Astrocyte (in vitro differentiated cells and primary cell): Measurements from ENCODE around the gene ZDHHC12. TPM values are rescaled to one million over a fixed set of nuclear protein-coding genes. Genes with fewer than 3 reads are reported as not detected.
A peak's percentile ranks its signal among the peaks of the same experiment; 100 is the strongest.

Experiments used
- DNase-seq: peaks from one replicate; pipeline ENCODE4 v3.0.0-alpha.2; 2010; ENCODE audit warnings: low read depth
- FAIRE-seq: peaks from 2 replicates; lab custom pipeline; 2011; peaks lifted over from hg19 to GRCh38; lab: Jason Lieb, UNC
- H2AFZ ChIP-seq: 2 replicates; pipeline ENCODE4 v1.6.0; 2012; ENCODE audit warnings: low read depth, low read length, inconsistent platforms
- H3K27ac ChIP-seq: 2 replicates; pipeline ENCODE4 v1.5.1; 2011; ENCODE audit warnings: low read depth, low read length, inconsistent platforms
- H3K27me3 ChIP-seq: 2 replicates; pipeline ENCODE4 v1.6.0; 2011; ENCODE audit warnings: low read length, inconsistent platforms; ENCODE audit not compliant: insufficient read depth
- H3K36me3 ChIP-seq: 2 replicates; pipeline ENCODE4 v1.5.1; 2011; ENCODE audit warnings: low read length, inconsistent platforms; ENCODE audit not compliant: insufficient read depth
- H3K4me1 ChIP-seq: 2 replicates; pipeline ENCODE4 v1.5.1; 2011; ENCODE audit warnings: low read length, inconsistent platforms; ENCODE audit not compliant: insufficient read depth
- H3K4me2 ChIP-seq: 2 replicates; pipeline ENCODE4 v1.6.0; 2012; ENCODE audit warnings: low read length, inconsistent platforms
- H3K4me3 ChIP-seq: 2 replicates; pipeline ENCODE4 v1.5.1; 2011; ENCODE audit warnings: low read depth, mild to moderate bottlenecking, low read length, inconsistent platforms; ENCODE audit not compliant: insufficient read depth
- H3K79me2 ChIP-seq: 2 replicates; pipeline ENCODE4 v1.6.0; 2012; ENCODE audit warnings: mild to moderate bottlenecking, low read length, inconsistent platforms; ENCODE audit not compliant: insufficient read depth
- H3K9ac ChIP-seq: 2 replicates; pipeline ENCODE4 v1.6.0; 2012; ENCODE audit warnings: mild to moderate bottlenecking, low read length, inconsistent platforms
- H3K9me3 ChIP-seq: 2 replicates; pipeline ENCODE4 v1.5.1; 2012; ENCODE audit warnings: low read depth, mild to moderate bottlenecking, low read length, inconsistent platforms; ENCODE audit not compliant: insufficient read depth
- H4K20me1 ChIP-seq: 2 replicates; pipeline ENCODE4 v1.6.0; 2012; ENCODE audit warnings: low read length, inconsistent platforms; ENCODE audit not compliant: insufficient read depth
- H3K27ac Mint-ChIP-seq: one replicate; pipeline ENCODE4 v1.8.0; 2021; ENCODE audit warnings: mild to moderate bottlenecking, mixed read lengths; ENCODE audit not compliant: unreplicated experiment
- H3K27me3 Mint-ChIP-seq: one replicate; pipeline ENCODE4 v1.8.0; 2021; ENCODE audit warnings: low read depth, mixed read lengths; ENCODE audit not compliant: unreplicated experiment
- H3K36me3 Mint-ChIP-seq: one replicate; pipeline ENCODE4 v1.8.0; 2021; ENCODE audit warnings: low read depth, mixed read lengths; ENCODE audit not compliant: unreplicated experiment
- H3K4me1 Mint-ChIP-seq: one replicate; pipeline ENCODE4 v1.8.0; 2021; ENCODE audit warnings: low read depth, mixed read lengths; ENCODE audit not compliant: unreplicated experiment
- H3K4me3 Mint-ChIP-seq: one replicate; pipeline ENCODE4 v1.8.0; 2021; ENCODE audit warnings: mild to moderate bottlenecking, moderate library complexity, mixed read lengths; ENCODE audit not compliant: unreplicated experiment
- H3K9me3 Mint-ChIP-seq: one replicate; pipeline ENCODE4 v1.8.0; 2021; ENCODE audit warnings: mild to moderate bottlenecking, mixed read lengths; ENCODE audit not compliant: unreplicated experiment
- CTCF ChIP-seq: IDR thresholded peaks from 2 replicates; pipeline ENCODE4 v1.5.1; 2011; ENCODE audit warnings: low read depth, mild to moderate bottlenecking, inconsistent platforms, low read length, moderate library complexity; ENCODE audit not compliant: insufficient read depth
- EZH2 ChIP-seq: IDR thresholded peaks from 2 replicates; pipeline ENCODE4 v1.6.1; 2012; ENCODE audit warnings: mild to moderate bottlenecking, low read length, inconsistent platforms; ENCODE audit not compliant: insufficient read depth
- total RNA-seq: library from RNA; stranded (reverse); gene quantifications from 2 replicates; pipeline ENCODE4 v1.2.1, GENCODE V29; 2021

The ZDHHC12 gene
- total RNA-seq, 1 donor from 2014 or later: 23.7 TPM

GRCh38 chr9:128703616-128704355 is 20.1 kb downstream of the ZDHHC12 start:
- Histone ChIP-seq H3K36me3 (no peaks in the 10 kb centered on the region), H3K4me3 (peak overlapping the region; percentile 61), H3K27me3 (no peaks in the 10 kb centered on the region), H3K79me2 (no peaks in the 10 kb centered on the region), H3K4me2 (peak overlapping the region; percentile 90), H3K9me3 (no peaks in the 10 kb centered on the region), H2AFZ (peak overlapping the region; percentile 88), H3K4me1 (no peaks in the 10 kb centered on the region), H3K9ac (peak overlapping the region; percentile 65), H3K27ac (no peak overlapping the region), H4K20me1 (no peaks in the 10 kb centered on the region)
- Mint-ChIP-seq H3K9me3 (no peaks in the 10 kb centered on the region), H3K4me1 (peaks cover 2% of the 10 kb centered on the region), H3K27me3 (no peaks in the 10 kb centered on the region), H3K27ac (no peak overlapping the region), H3K4me3 (peak overlapping the region; percentile 83), H3K36me3 (no peaks in the 10 kb centered on the region)
- DNase-seq (no peak), FAIRE-seq (no peak)
- TF ChIP-seq EZH2 (no peak), CTCF (no peak)

- H3K4me3 Mint-ChIP-seq: peak overlapping the region; percentile 83
- H3K27ac Mint-ChIP-seq: no peak overlapping the region
- no peaks in the 10 kb centered on the region for H3K9me3 ChIP-seq
- DNase-seq: no peak
- H3K27ac ChIP-seq: no peak overlapping the region
- peak overlapping the region; percentile 61 for H3K4me3 ChIP-seq
- H4K20me1 ChIP-seq: no peaks in the 10 kb centered on the region
- TF ChIP-seq EZH2 (no peak), CTCF (no peak)
- peak overlapping the region; percentile 65 for H3K9ac ChIP-seq
- H2AFZ ChIP-seq: peak overlapping the region; percentile 88
- peaks cover 2% of the 10 kb centered on the region for H3K4me1 Mint-ChIP-seq
- no peaks in the 10 kb centered on the region for H3K4me1 ChIP-seq
- H3K27me3 ChIP-seq: no peaks in the 10 kb centered on the region
- no peaks in the 10 kb centered on the region for H3K79me2 ChIP-seq
- H3K4me2 ChIP-seq: peak overlapping the region; percentile 90
- H3K9me3 Mint-ChIP-seq: no peaks in the 10 kb centered on the region
- H3K27me3 Mint-ChIP-seq: no peaks in the 10 kb centered on the region
- H3K36me3 ChIP-seq: no peaks in the 10 kb centered on the region
- no peak for FAIRE-seq
- no peaks in the 10 kb centered on the region for H3K36me3 Mint-ChIP-seq
These were observed 20.8 kb downstream of the ZDHHC12 start for GRCh38 chr9:128702949-128703615.
